ENCODE results near the gene HARS1. TPM values are rescaled to one million over a fixed set of nuclear protein-coding genes. Genes with fewer than 3 reads are reported as not detected.

The HARS1 gene
- total RNA-seq, 1 experiment from 2014 or later = 76.4 TPM

GRCh38 chr5:140674211-140674610 lies 17.0 kb downstream of the HARS1 start:
- ChIA-PET CTCF (no interaction called here), POLR2A (no interaction called here)
- Histone ChIP-seq H3K9me3 (ENCODE audit: control insufficient read depth, insufficient read depth, low read depth, low read length) (no peaks in the 10 kb centered on the region), H3K4me3 (ENCODE audit: low read depth in 2 of 2, low read length in 2 of 2) (no peak overlapping the region), H3K27me3 (ENCODE audit: control insufficient read depth, insufficient read depth, low read length) (no peaks in the 10 kb centered on the region), H3K36me3 (ENCODE audit: control insufficient read depth, insufficient read depth, low read length) (peaks cover 11% of the 10 kb centered on the region), H3K27ac (ENCODE audit: low read length) (no peak overlapping the region), H3K4me1 (ENCODE audit: control insufficient read depth, insufficient read depth, low read length) (no peaks in the 10 kb centered on the region)
- ATAC-seq (peak; percentile 47), DNase-seq (ENCODE audit: low read depth, low spot score) (no peak)
- intact Hi-C loops (cut with micrococcal nuclease; ENCODE audit: unreplicated experiment) = no loop called here
- in situ Hi-C loops (cut with HindIII; ENCODE audit: low pct_unique_long_range_greater_than_20kb, low sequenced_read_pairs) = no loop called here
- no TSS peak for BruUV-seq (replicated peaks)
- TF ChIP-seq POLR2AphosphoS5 (IDR thresholded peaks at IDR 0.05; ENCODE audit: low read depth, low read length) = no peak
- TF ChIP-seq TCF7L2 (IDR thresholded peaks at IDR 0.05; ENCODE audit: low read depth, low read length) = no peak
- TF ChIP-seq CTCF (IDR thresholded peaks at IDR 0.05) = no peak
- TF ChIP-seq SIN3A (IDR thresholded peaks at IDR 0.05; ENCODE audit: borderline replicate concordance, insufficient read depth, low read depth, low read length) = no peak
- no peak for TF ChIP-seq REST (IDR thresholded peaks at IDR 0.05; ENCODE audit: insufficient read depth in 1 of 2, low read depth in 2 of 2, low read length in 1 of 2)

GRCh38 chr5:140673187-140673976 lies 17.8 kb downstream of the HARS1 start, which contains the start of gene DND1:
DND1 (minus strand) TSS chr5:140673576; CDS start chr5:140673542, 34 bp downstream.
- intact Hi-C loops (cut with micrococcal nuclease; ENCODE audit: unreplicated experiment) = no loop called here
- BruUV-seq (replicated peaks) = no TSS peak
- Histone ChIP-seq H3K36me3 (ENCODE audit: control insufficient read depth, insufficient read depth, low read length) (peaks cover 13% of the 10 kb centered on the region), H3K9me3 (ENCODE audit: control insufficient read depth, insufficient read depth, low read depth, low read length) (no peaks in the 10 kb centered on the region), H3K4me1 (ENCODE audit: control insufficient read depth, insufficient read depth, low read length) (no peaks in the 10 kb centered on the region), H3K27me3 (ENCODE audit: control insufficient read depth, insufficient read depth, low read length) (no peaks in the 10 kb centered on the region), H3K27ac (ENCODE audit: low read length) (no peak within 1 kb of the TSS), H3K4me3 (ENCODE audit: low read depth in 2 of 2, low read length in 2 of 2) (no peak within 1 kb of the TSS)
- TF ChIP-seq REST (IDR thresholded peaks at IDR 0.05; ENCODE audit: insufficient read depth in 1 of 2, low read depth in 2 of 2, low read length in 1 of 2) (no peak), CTCF (IDR thresholded peaks at IDR 0.05) (no peak), POLR2AphosphoS5 (IDR thresholded peaks at IDR 0.05; ENCODE audit: low read depth, low read length) (no peak; the same call in 1 of the 2 replicates), SIN3A (IDR thresholded peaks at IDR 0.05; ENCODE audit: borderline replicate concordance, insufficient read depth, low read depth, low read length) (no peak), TCF7L2 (IDR thresholded peaks at IDR 0.05; ENCODE audit: low read depth, low read length) (no peak)
- CTCF ChIA-PET = no interaction called here
- POLR2A ChIA-PET = no interaction called here
- no peak for DNase-seq (ENCODE audit: low read depth, low spot score)
- peak; percentile 9 for ATAC-seq
- in situ Hi-C loops (cut with HindIII; ENCODE audit: low pct_unique_long_range_greater_than_20kb, low sequenced_read_pairs) = no loop called here
